Upper lobe of right lung (tissue), 1 donor: ENCODE measurements around the gene HOXD1. TPM values are rescaled to one million over a fixed set of nuclear protein-coding genes. Genes with fewer than 3 reads are reported as not detected.

Source experiments
- ATAC-seq: fragments of 200-7000 bp; cut with Tn5 transposase; one replicate; pipeline ENCODE4 v1.9.1; 2020; ENCODE audit warnings: mild to moderate bottlenecking, moderate library complexity
- DNase-seq: peaks from one replicate; pipeline ENCODE4 v3.0.0-alpha.2; 2020
- H3K27ac ChIP-seq: fragments of 200-600 bp; one replicate; pipeline ENCODE4 v1.8.0; 2022
- H3K27me3 ChIP-seq: fragments of 200-600 bp; one replicate; pipeline ENCODE4 v1.8.0; 2022; ENCODE audit warnings: mild to moderate bottlenecking
- H3K36me3 ChIP-seq: fragments of 200-600 bp; one replicate; pipeline ENCODE4 v1.8.0; 2022
- H3K4me1 ChIP-seq: fragments of 200-600 bp; one replicate; pipeline ENCODE4 v1.8.0; 2022
- H3K4me3 ChIP-seq: fragments of 200-600 bp; one replicate; pipeline ENCODE4 v1.8.0; 2022; ENCODE audit warnings: mild to moderate bottlenecking
- H3K9me3 ChIP-seq: fragments of 200-600 bp; one replicate; pipeline ENCODE4 v1.8.0; 2022
- CTCF ChIP-seq: fragments of 200-600 bp; IDR thresholded peaks from one replicate; pipeline ENCODE4 v1.8.0; 2022; ENCODE audit warnings: antibody characterized with exemption
- intact Hi-C: fragments of 100-400 bp; cut with DNase I; formaldehyde crosslinking; loops from one replicate; pipeline ENCODE4 v1.11.0; 2022
- long read RNA-seq: library from polyadenylated mRNA; unstranded; transcript quantifications from one replicate; pipeline ENCODE4 v2.0.0, GENCODE V29; 2021
- total RNA-seq: library from RNA; stranded (reverse); fragmentation: NEBNext Ultra II Directional; extraction: Animal tissue kit (Norgen Biotek cat#: 25700); gene quantifications from one replicate; pipeline ENCODE4 v1.2.1, GENCODE V29; 2021
- donor health status: DM: no; HTN: yes; CAD: no; lungs with severe emphysema.

Gene HOXD1
- 4.1 TPM for total RNA-seq
- long read RNA-seq, transcript HOXD1-201 (2 exons, 1,975 nt) = major isoform, 14 of 14 reads
- long read RNA-seq, partial matches to known transcripts = 0 of 14 reads
- long read RNA-seq, other reads (novel, unspliced or antisense) = 0 of 14 reads

GRCh38 chr2:176187899-176188773, at the start of gene HOXD1:
Gene HOXD1, plus strand, starts transcription at chr2:176188668. Its CDS starts 134 bp downstream, at chr2:176188802.
- no peaks in the 10 kb centered on the region for H3K9me3 ChIP-seq
- peak within 1 kb of the TSS; percentile 74 for H3K27ac ChIP-seq
- H3K4me3 ChIP-seq = peak within 1 kb of the TSS; percentile 58
- no peak for TF ChIP-seq CTCF
- ATAC-seq = peak; percentile 92
- DNase-seq = peak; percentile 90
- H3K36me3 ChIP-seq = no peaks in the 10 kb centered on the region
- intact Hi-C loops = no loop called here
- H3K4me1 ChIP-seq = peaks cover 13% of the 10 kb centered on the region
- peaks cover 73% of the 10 kb centered on the region for H3K27me3 ChIP-seq

GRCh38 chr2:176138923-176139660, 49.4 kb upstream of the HOXD1 start:
- Histone ChIP-seq H3K27ac (no peak overlapping the region), H3K27me3 (peaks cover 95% of the 10 kb centered on the region), H3K9me3 (no peaks in the 10 kb centered on the region), H3K4me1 (peaks cover 15% of the 10 kb centered on the region), H3K4me3 (no peak overlapping the region), H3K36me3 (no peaks in the 10 kb centered on the region)
- ATAC-seq (no peak), DNase-seq (no peak)
- intact Hi-C loops = loop anchor here (10.0 kb wide), 2 partner anchors 316 to 416 kb away; no protein-coding TSS in a partner anchor
- TF ChIP-seq CTCF = no peak

DNA sequence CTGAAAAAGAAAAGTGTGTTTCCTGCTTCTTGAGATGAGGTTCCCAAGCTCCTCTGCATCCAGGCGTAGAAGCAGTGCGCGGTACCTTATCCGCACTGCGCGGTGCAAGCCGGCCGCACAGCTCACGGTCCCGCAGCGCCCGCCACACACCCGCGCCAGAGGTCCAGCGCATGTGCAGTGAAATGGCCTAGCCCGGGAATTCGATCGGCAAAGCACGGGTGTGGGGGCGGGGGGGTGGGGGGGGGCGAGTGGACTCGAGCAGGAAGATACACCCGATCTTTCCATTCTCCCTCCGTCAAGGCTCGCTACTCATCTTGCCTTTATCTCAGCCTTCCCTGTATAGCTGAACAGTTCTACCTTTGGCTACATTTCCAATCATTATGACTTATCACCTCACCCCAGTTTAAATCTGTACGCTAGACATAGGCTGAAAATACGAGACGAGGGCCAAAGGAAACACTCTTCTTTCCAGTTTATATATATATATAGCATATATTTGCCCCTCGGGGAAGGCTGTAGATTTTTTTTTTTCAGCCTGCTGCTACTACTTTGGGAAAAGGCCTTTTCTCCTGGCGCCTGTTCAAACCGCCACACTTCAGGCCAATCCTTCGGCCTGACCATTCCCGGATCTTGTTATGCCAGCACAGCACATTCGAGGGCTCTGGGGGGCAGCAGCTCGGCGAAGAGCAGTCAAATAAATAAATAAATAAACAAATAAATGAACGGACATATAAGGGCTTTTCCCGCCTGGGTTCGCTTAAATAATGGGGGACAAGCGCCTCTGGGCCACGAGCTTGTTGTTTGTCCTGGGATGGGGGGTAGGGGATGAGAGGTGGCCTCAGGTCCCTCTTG, 48.6 kb upstream of the HOXD1 start:
- ATAC-seq = no peak
- peak overlapping the region; percentile 8 for H3K4me3 ChIP-seq
- no peaks in the 10 kb centered on the region for H3K9me3 ChIP-seq
- peaks cover 15% of the 10 kb centered on the region for H3K4me1 ChIP-seq
- TF ChIP-seq CTCF = no peak
- intact Hi-C loops = loop anchor here (10.0 kb wide), 2 partner anchors 315 to 415 kb away; no protein-coding TSS in a partner anchor
- no peaks in the 10 kb centered on the region for H3K36me3 ChIP-seq
- peaks cover 92% of the 10 kb centered on the region for H3K27me3 ChIP-seq
- H3K27ac ChIP-seq = no peak overlapping the region
- DNase-seq = no peak

DNA sequence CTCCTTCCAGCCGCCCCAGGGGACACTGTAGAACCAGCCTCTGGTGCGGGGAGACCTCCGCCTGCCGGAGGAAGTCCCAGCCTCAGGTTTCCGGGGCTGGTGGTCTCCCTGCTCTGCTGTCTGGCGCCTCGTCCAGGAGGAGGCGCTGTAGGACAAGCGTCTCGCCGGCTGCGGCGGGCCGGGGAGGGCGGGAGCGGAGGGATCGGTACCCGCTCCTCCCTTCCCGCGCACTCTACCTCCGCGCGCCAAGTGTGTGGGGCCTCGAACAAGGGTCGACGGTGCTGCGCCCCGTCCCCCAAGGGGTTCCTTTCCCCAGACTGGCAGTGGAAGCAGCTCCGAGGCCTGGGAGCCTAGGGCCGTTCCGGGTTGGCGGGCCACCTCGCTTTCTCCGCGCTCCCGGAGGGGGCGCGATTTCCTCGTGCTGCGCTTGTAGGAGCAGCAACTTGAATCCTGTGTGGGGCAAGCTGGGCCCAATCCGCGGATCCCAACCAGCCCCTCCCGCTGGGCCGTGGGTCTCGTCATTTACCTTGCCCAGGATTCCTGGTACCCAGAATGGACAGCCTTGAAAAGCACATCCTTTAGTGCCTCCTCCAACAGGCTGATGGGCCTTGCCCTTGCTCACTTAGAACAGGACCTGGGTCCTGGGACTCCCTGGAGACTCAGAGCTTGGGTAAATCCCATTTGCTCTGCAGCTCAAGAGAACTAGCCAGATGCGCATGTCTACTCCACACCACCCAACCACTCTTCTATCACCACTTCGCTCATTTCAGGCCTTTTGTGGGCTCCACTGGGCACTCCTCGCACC, 47.8 kb upstream of the HOXD1 start:
- no peak overlapping the region for H3K27ac ChIP-seq
- DNase-seq = peak; percentile 85
- TF ChIP-seq CTCF = peak; percentile 78
- ATAC-seq = peak; percentile 93
- H3K27me3 ChIP-seq = peaks cover 92% of the 10 kb centered on the region
- H3K4me1 ChIP-seq = peaks cover 15% of the 10 kb centered on the region
- H3K9me3 ChIP-seq = no peaks in the 10 kb centered on the region
- H3K4me3 ChIP-seq = peak overlapping the region; percentile 47
- intact Hi-C loops = no loop called here
- H3K36me3 ChIP-seq = no peaks in the 10 kb centered on the region
